K562 (cell line): ENCODE measurements around the gene PRTN3. TPM values are rescaled to one million over a fixed set of nuclear protein-coding genes. Genes with fewer than 3 reads are reported as not detected.

Experiments used
- CBFB ChIP-seq: sonication (generic); formaldehyde crosslinking; IDR thresholded peaks from 2 replicates; pipeline ENCODE4 v1.4.0; 2020; ENCODE audit warnings: mild to moderate bottlenecking, missing genetic modification reagents
- EP300 ChIP-seq: IDR thresholded peaks from 2 replicates; pipeline ENCODE4 v1.6.1; 2012; ENCODE audit warnings: low read length, improper control_type of control experiment
- HDAC1 ChIP-seq, 2 experiments: fragments of 450-650 bp; IDR thresholded peaks; 2 replicates each; pipeline ENCODE4 v1.6.1; 2016 to 2017; ENCODE audit warnings: inconsistent platforms in 1 of 2, mild to moderate bottlenecking in 1 of 2, moderate library complexity in 1 of 2
- NFIX ChIP-seq: fragments of 250-450 bp; sonication (Bioruptor Pico); IDR thresholded peaks from 2 replicates; pipeline ENCODE4 v1.4.0; 2020; ENCODE audit warnings: low read depth, mild to moderate bottlenecking, moderate library complexity
- THRAP3 ChIP-seq: fragments of 450-650 bp; IDR thresholded peaks from 2 replicates; pipeline ENCODE4 v1.6.1; 2016; ENCODE audit warnings: mild to moderate bottlenecking, inconsistent platforms, borderline replicate concordance
- ZNF140 ChIP-seq: fragments of 250-450 bp; sonication (Bioruptor Pico); IDR thresholded peaks from 2 replicates; pipeline ENCODE4 v1.8.0; 2021; ENCODE audit warnings: moderate library complexity, mild to moderate bottlenecking, inconsistent platforms
- polyA plus RNA-seq, 8 experiments: library from polyadenylated mRNA; depleted of rRNA in 4 of 8; stranded (reverse) in 5 of 8; unstranded in 3 of 8; fragments of >200 nt; fragmentation: Nextera tagmentation in 2 of 8; fragmentation: Illumina TruSeq in 1 of 8; extraction: Ambion mirVana in 2 of 8; extraction: Trizol in 1 of 8; gene quantifications; 2 replicates each; pipeline versions ENCODE4 v1.2.1 to v1.2.3, GENCODE V29; 2011 to 2014; ENCODE audit warnings: inconsistent platforms in 1 of 8, missing spikeins in 1 of 8
- total RNA-seq, 7 experiments: library from RNA; depleted of rRNA in 6 of 7; stranded (reverse); fragments of >200 nt in 6 of 7; fragmentation: Illumina TruSeq in 2 of 7; extraction: Trizol in 2 of 7; gene quantifications; 2 replicates each; pipeline versions ENCODE4 v1.2.1 to v1.2.3, GENCODE V29; 2011 to 2021; ENCODE audit warnings: low replicate concordance in 1 of 7
- TF ChIP-seq, protein P1 (sequence below), 2 experiments: fragments of 450-650 bp; formaldehyde crosslinking in 1 of 2; IDR thresholded peaks; 2 replicates each; pipeline versions ENCODE4 v1.4.0 to v1.6.1; 2014 to 2020; ENCODE audit warnings: mild to moderate bottlenecking in 2 of 2, borderline replicate concordance in 1 of 2, low read depth in 1 of 2
- TF ChIP-seq, protein P2 (sequence below): fragments of 250-450 bp; sonication (Bioruptor Pico); IDR thresholded peaks from 2 replicates; pipeline ENCODE4 v1.8.0; 2022; ENCODE audit warnings: inconsistent platforms, mild to moderate bottlenecking, moderate library complexity, borderline replicate concordance
- TF ChIP-seq, protein P3 (sequence below): fragments of 450-650 bp; IDR thresholded peaks from 2 replicates; pipeline ENCODE4 v1.7.0; 2016; ENCODE audit warnings: borderline replicate concordance
- TF ChIP-seq, protein P4 (sequence below): fragments of 450-650 bp; IDR thresholded peaks from 2 replicates; pipeline ENCODE4 v1.6.1; 2014; ENCODE audit warnings: low read depth, mild to moderate bottlenecking, moderate library complexity, borderline replicate concordance
- TF ChIP-seq, protein P5 (sequence below): fragments of 450-650 bp; IDR thresholded peaks from 2 replicates; pipeline ENCODE4 v1.6.1; 2016; ENCODE audit warnings: missing biosample characterization, missing genetic modification characterization

PRTN3 gene
- total and polyA plus RNA-seq, 9 of the 15 experiments (the other 6 are each of a cell fraction or from before 2014, with no cell fraction given): 0.14 to 0.86 (median 0.43) TPM; not detected in 3

DNA sequence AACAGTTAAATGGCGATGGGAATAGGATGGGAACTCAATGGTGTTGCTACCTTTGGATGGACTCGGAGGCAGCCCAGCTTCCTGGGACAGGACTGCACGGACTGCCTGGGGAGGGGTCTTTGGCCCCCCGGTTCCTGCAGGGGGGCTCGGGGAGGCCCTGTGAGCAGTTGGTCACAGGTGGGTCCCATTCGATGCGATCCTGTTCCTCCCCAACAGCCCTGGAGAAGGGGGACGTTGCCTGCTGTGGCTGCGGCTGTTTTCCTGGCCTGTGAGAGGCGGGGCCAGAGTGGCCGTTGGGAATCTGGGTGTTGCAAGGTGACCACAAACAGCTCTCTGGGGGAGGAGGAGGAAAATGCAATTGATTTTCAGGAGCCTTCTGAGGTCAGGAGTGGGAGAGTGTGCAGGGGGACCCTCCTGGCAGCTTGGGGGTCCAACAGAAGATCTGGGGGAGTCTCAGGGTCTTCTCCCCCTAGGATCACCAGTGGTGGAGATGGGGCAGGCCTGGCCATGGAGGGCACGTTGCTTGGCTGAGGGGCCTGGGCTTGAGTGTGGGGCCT, 17.2 kb upstream of the PRTN3 start (continued):
- TF ChIP-seq, protein P1, sequence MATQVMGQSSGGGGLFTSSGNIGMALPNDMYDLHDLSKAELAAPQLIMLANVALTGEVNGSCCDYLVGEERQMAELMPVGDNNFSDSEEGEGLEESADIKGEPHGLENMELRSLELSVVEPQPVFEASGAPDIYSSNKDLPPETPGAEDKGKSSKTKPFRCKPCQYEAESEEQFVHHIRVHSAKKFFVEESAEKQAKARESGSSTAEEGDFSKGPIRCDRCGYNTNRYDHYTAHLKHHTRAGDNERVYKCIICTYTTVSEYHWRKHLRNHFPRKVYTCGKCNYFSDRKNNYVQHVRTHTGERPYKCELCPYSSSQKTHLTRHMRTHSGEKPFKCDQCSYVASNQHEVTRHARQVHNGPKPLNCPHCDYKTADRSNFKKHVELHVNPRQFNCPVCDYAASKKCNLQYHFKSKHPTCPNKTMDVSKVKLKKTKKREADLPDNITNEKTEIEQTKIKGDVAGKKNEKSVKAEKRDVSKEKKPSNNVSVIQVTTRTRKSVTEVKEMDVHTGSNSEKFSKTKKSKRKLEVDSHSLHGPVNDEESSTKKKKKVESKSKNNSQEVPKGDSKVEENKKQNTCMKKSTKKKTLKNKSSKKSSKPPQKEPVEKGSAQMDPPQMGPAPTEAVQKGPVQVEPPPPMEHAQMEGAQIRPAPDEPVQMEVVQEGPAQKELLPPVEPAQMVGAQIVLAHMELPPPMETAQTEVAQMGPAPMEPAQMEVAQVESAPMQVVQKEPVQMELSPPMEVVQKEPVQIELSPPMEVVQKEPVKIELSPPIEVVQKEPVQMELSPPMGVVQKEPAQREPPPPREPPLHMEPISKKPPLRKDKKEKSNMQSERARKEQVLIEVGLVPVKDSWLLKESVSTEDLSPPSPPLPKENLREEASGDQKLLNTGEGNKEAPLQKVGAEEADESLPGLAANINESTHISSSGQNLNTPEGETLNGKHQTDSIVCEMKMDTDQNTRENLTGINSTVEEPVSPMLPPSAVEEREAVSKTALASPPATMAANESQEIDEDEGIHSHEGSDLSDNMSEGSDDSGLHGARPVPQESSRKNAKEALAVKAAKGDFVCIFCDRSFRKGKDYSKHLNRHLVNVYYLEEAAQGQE (IDR thresholded peaks at IDR 0.05; ENCODE audit: borderline replicate concordance): no peak
- TF ChIP-seq, protein P1 (CRISPR knock-in tag; IDR thresholded peaks at IDR 0.05; ENCODE audit: low read depth): 0 out of 2 replicates have a peak, but pooled peaks have one; percentile 35
- TF ChIP-seq, protein P2, sequence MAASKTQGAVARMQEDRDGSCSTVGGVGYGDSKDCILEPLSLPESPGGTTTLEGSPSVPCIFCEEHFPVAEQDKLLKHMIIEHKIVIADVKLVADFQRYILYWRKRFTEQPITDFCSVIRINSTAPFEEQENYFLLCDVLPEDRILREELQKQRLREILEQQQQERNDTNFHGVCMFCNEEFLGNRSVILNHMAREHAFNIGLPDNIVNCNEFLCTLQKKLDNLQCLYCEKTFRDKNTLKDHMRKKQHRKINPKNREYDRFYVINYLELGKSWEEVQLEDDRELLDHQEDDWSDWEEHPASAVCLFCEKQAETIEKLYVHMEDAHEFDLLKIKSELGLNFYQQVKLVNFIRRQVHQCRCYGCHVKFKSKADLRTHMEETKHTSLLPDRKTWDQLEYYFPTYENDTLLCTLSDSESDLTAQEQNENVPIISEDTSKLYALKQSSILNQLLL (CRISPR knock-in tag): no peak
- TF ChIP-seq, protein P3, sequence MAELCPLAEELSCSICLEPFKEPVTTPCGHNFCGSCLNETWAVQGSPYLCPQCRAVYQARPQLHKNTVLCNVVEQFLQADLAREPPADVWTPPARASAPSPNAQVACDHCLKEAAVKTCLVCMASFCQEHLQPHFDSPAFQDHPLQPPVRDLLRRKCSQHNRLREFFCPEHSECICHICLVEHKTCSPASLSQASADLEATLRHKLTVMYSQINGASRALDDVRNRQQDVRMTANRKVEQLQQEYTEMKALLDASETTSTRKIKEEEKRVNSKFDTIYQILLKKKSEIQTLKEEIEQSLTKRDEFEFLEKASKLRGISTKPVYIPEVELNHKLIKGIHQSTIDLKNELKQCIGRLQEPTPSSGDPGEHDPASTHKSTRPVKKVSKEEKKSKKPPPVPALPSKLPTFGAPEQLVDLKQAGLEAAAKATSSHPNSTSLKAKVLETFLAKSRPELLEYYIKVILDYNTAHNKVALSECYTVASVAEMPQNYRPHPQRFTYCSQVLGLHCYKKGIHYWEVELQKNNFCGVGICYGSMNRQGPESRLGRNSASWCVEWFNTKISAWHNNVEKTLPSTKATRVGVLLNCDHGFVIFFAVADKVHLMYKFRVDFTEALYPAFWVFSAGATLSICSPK: no peak
- TF ChIP-seq ZNF140: no peak
- TF ChIP-seq NFIX (CRISPR knock-in tag): no peak
- peak in 1 of 2 experiments; percentile 45; a peak in 1 of 4 replicates for TF ChIP-seq HDAC1 (IDR thresholded peaks at IDR 0.05)
- TF ChIP-seq, protein P4, sequence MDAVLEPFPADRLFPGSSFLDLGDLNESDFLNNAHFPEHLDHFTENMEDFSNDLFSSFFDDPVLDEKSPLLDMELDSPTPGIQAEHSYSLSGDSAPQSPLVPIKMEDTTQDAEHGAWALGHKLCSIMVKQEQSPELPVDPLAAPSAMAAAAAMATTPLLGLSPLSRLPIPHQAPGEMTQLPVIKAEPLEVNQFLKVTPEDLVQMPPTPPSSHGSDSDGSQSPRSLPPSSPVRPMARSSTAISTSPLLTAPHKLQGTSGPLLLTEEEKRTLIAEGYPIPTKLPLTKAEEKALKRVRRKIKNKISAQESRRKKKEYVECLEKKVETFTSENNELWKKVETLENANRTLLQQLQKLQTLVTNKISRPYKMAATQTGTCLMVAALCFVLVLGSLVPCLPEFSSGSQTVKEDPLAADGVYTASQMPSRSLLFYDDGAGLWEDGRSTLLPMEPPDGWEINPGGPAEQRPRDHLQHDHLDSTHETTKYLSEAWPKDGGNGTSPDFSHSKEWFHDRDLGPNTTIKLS: 0 out of 2 replicates have a peak, but pooled peaks have one; percentile 25
- TF ChIP-seq THRAP3: no peak
- no peak for TF ChIP-seq CBFB (CRISPR knock-in tag)
- TF ChIP-seq EP300: peak; percentile 98
- TF ChIP-seq, protein P5, sequence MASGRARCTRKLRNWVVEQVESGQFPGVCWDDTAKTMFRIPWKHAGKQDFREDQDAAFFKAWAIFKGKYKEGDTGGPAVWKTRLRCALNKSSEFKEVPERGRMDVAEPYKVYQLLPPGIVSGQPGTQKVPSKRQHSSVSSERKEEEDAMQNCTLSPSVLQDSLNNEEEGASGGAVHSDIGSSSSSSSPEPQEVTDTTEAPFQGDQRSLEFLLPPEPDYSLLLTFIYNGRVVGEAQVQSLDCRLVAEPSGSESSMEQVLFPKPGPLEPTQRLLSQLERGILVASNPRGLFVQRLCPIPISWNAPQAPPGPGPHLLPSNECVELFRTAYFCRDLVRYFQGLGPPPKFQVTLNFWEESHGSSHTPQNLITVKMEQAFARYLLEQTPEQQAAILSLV (tag): no peak
